BLaER1 (cell line): Measurements from ENCODE around the gene WIPF3.

Source experiments
- H3K27ac ChIP-seq: shearing (Covaris generic); formaldehyde crosslinking; 2 replicates; pipeline ENCODE4 v1.8.1; 2022
- H3K27me3 ChIP-seq: shearing (Covaris generic); formaldehyde crosslinking; 2 replicates; pipeline ENCODE4 v1.8.1; 2022
- H3K36me3 ChIP-seq: shearing (Covaris generic); formaldehyde crosslinking; 2 replicates; pipeline ENCODE4 v1.8.1; 2022
- H3K4me1 ChIP-seq: shearing (Covaris generic); formaldehyde crosslinking; 2 replicates; pipeline ENCODE4 v1.8.1; 2022
- H3K4me2 ChIP-seq: shearing (Covaris generic); formaldehyde crosslinking; 2 replicates; pipeline ENCODE4 v1.8.1; 2022
- H3K4me3 ChIP-seq: shearing (Covaris generic); formaldehyde crosslinking; 2 replicates; pipeline ENCODE4 v1.8.1; 2022
- H3K9ac ChIP-seq: shearing (Covaris generic); formaldehyde crosslinking; 2 replicates; pipeline ENCODE4 v1.8.1; 2022
- H3K9me3 ChIP-seq: shearing (Covaris generic); formaldehyde crosslinking; 2 replicates; pipeline ENCODE4 v1.8.1; 2022
- H4K20me1 ChIP-seq: shearing (Covaris generic); formaldehyde crosslinking; 2 replicates; pipeline ENCODE4 v1.8.1; 2022
- Cebpa-rat ChIP-seq: shearing (Covaris generic); IDR thresholded peaks from 2 replicates; pipeline ENCODE4 v1.8.1; 2022

WIPF3 gene

GRCh38 chr7:29857654-29858053, 51.3 kb downstream of the WIPF3 start:
- no peak overlapping the region for H3K4me2 ChIP-seq
- no peak overlapping the region for H3K27ac ChIP-seq
- no peaks in the 10 kb centered on the region for H4K20me1 ChIP-seq
- no peak for TF ChIP-seq Cebpa-rat
- no peaks in the 10 kb centered on the region for H3K27me3 ChIP-seq
- H3K4me1 ChIP-seq, result no peaks in the 10 kb centered on the region
- H3K9me3 ChIP-seq, result no peaks in the 10 kb centered on the region
- no peak overlapping the region for H3K9ac ChIP-seq
- H3K4me3 ChIP-seq, result no peak overlapping the region
- no peaks in the 10 kb centered on the region for H3K36me3 ChIP-seq

DNA sequence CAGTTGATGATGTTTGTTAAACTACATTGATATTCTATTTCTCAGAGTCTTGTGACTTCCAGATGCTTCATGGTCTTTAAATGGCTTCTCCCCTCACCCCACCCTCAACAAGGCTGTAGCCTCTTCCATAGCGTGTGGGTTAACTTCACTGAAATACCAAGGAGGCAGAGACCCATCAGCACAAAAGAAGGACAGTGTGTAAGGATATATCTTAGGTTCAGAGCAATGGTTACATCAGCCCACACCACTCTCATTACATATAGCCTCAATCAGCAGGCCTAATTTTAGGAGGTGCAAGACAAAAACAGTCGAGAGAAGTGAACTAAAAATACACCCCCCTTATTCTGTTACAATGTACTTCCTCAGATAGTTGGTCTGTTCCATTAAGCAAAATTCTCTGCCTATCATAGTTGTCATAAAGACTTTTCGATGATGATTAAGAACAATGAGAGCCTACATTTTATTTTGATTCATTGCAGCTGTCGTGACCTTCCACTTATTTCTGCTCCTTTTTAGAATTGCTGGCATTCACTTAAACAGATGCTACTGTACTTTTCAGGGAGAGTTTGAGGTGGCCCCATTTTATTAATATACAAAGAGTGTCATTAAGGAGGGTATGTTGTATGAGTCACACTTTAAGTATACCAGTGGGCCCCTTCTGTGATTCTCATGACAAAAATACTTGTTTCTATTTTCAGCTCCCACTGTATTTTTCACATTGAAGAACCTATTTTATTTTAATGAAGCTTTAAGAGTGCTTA, 52.1 kb downstream of the WIPF3 start:
- H3K4me2 ChIP-seq, result no peak overlapping the region
- H3K36me3 ChIP-seq, result no peaks in the 10 kb centered on the region
- H4K20me1 ChIP-seq, result no peaks in the 10 kb centered on the region
- H3K9me3 ChIP-seq, result no peaks in the 10 kb centered on the region
- H3K4me1 ChIP-seq, result no peaks in the 10 kb centered on the region
- no peak overlapping the region for H3K27ac ChIP-seq
- H3K4me3 ChIP-seq, result no peak overlapping the region
- TF ChIP-seq Cebpa-rat, result no peak
- H3K27me3 ChIP-seq, result no peaks in the 10 kb centered on the region
- no peak overlapping the region for H3K9ac ChIP-seq

DNA sequence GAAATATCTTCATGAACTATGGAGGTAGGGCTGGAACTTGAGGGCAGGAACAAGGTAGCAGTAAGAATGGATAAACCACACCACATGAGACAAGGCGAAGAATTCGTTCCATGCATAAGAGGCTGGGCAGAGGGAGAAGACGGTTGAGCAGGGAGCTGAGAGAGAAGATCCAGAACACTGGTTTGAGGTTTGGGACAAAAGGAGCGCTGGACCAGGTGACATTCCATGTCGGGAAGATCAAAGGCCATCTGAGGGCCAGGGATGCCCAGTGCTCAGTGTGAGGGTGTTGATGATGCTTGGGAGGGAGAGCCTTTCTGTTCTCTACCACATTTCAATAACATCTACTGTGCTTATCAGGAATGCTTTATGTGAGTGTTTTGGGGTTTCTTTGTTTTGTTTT, 52.8 kb downstream of the WIPF3 start:
- Histone ChIP-seq H3K4me1 (no peaks in the 10 kb centered on the region), H3K36me3 (no peaks in the 10 kb centered on the region), H3K27ac (no peak overlapping the region), H3K4me2 (no peak overlapping the region), H3K9ac (no peak overlapping the region), H3K9me3 (no peaks in the 10 kb centered on the region), H4K20me1 (no peaks in the 10 kb centered on the region), H3K4me3 (no peak overlapping the region), H3K27me3 (no peaks in the 10 kb centered on the region)
- no peak for TF ChIP-seq Cebpa-rat

DNA sequence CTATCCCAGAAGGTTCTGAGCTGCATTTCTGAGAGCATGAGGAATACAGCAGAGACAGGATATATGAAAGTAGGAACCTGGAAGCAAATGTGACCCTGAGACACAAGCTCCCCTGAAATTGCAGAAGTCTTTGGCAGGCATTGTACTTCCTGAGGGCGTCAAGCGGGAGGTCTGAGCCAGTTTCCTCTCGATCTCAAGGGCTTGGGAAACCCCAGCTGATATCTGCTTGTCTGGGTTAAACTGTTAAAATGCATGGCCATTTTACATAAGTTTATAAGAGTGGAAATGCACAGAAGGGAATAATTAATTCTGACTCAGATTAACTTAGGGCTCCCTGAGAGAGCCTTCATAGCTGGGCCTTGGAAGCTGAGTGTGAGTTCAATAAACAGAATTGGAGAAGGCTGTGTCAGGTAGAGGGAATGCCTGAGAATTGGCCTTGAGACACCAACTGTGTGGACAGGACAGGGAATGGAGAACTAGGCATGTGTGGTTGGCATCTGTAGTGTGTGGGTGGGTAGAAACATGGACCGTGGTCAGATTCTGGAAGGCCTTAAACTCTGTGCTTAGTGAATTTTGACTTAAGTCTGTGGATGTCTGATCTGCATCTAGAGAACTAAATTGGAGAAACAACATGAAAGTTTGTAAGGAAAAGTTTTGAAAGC, 53.3 kb downstream of the WIPF3 start:
- Histone ChIP-seq H3K36me3 (no peaks in the 10 kb centered on the region), H3K9me3 (no peaks in the 10 kb centered on the region), H3K4me2 (no peak overlapping the region), H3K27ac (no peak overlapping the region), H4K20me1 (no peaks in the 10 kb centered on the region), H3K27me3 (no peaks in the 10 kb centered on the region), H3K4me3 (no peak overlapping the region), H3K4me1 (no peaks in the 10 kb centered on the region), H3K9ac (no peak overlapping the region)
- no peak for TF ChIP-seq Cebpa-rat

DNA sequence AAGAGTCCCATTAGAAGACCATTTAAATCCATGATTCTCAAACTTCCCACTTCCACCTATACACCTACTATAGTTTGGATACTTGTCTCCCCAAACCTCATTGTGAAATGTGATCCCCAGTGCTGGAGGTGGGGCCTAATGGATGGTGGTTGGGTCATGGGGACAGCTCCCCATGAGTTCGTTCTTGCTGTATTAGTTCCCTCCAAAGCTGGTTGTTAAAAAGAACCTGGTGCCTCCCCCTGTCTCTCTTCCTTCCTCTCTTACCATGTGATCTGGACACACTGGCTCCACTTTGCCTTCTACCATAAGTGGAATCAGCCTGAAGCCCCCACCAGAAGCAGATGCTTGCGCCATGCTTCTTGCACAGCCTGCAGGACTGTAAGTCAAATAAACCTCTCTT, 53.9 kb downstream of the WIPF3 start:
- Histone ChIP-seq H4K20me1 (no peaks in the 10 kb centered on the region), H3K9me3 (no peaks in the 10 kb centered on the region), H3K9ac (no peak overlapping the region), H3K36me3 (no peaks in the 10 kb centered on the region), H3K4me2 (no peak overlapping the region), H3K4me3 (no peak overlapping the region), H3K27me3 (no peaks in the 10 kb centered on the region), H3K27ac (no peak overlapping the region), H3K4me1 (no peaks in the 10 kb centered on the region)
- TF ChIP-seq Cebpa-rat, result no peak

GRCh38 chr7:29861884-29862283, 55.6 kb downstream of the WIPF3 start:
- Histone ChIP-seq H3K27me3 (no peaks in the 10 kb centered on the region), H3K27ac (no peak overlapping the region), H3K9me3 (no peaks in the 10 kb centered on the region), H4K20me1 (no peaks in the 10 kb centered on the region), H3K4me2 (no peak overlapping the region), H3K4me3 (no peak overlapping the region), H3K9ac (no peak overlapping the region), H3K4me1 (no peaks in the 10 kb centered on the region), H3K36me3 (no peaks in the 10 kb centered on the region)
- TF ChIP-seq Cebpa-rat, result no peak

DNA sequence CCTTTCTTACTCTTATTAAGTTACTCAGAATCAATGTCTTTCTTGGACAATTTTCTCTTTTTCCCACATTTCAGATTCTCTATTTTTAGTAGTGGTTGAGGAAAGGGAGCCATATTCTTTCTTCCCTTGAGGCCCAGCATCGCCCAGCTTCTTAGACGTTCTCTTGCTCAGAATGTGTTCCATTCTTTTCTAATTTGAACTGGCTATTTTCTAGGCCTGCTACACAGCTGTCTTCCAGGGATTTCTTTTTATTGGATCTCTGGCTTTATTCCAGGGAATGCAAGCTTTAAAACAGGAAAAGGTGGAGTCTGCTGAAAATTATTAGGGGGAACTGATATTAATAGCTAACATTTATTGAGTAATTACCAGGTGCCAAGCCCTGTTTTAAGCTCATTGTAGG, 58.3 kb downstream of the WIPF3 start:
- Histone ChIP-seq H3K4me3 (no peak overlapping the region), H4K20me1 (no peaks in the 10 kb centered on the region), H3K4me2 (no peak overlapping the region), H3K36me3 (no peaks in the 10 kb centered on the region), H3K27me3 (no peaks in the 10 kb centered on the region), H3K9me3 (no peaks in the 10 kb centered on the region), H3K27ac (no peak overlapping the region), H3K4me1 (no peaks in the 10 kb centered on the region), H3K9ac (no peak overlapping the region)
- no peak for TF ChIP-seq Cebpa-rat

DNA sequence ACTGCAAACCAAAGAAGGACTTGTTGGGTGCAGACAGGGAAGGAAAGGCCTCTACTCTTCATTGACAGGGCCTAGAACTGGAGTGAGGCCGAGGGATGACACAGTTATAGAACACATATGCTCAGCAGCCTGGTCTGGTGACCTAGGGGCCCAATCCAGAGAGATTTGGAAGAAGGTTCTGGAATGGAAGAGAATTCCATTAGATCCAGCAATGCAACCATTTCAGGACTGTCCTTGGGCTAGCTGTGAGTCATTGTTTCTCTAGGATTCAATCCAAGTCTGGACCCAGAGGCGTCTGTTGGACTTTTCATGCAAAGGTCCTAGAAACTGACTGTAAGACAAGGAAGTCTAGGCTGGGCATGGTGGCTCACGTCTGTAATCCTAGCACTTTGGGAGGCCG, 59.2 kb downstream of the WIPF3 start:
- Histone ChIP-seq H3K27me3 (no peaks in the 10 kb centered on the region), H3K4me1 (no peaks in the 10 kb centered on the region), H3K4me2 (no peak overlapping the region), H3K9ac (no peak overlapping the region), H4K20me1 (no peaks in the 10 kb centered on the region), H3K27ac (no peak overlapping the region), H3K9me3 (no peaks in the 10 kb centered on the region), H3K36me3 (no peaks in the 10 kb centered on the region), H3K4me3 (no peak overlapping the region)
- no peak for TF ChIP-seq Cebpa-rat

- Histone ChIP-seq H3K9me3 (no peaks in the 10 kb centered on the region), H3K27ac (no peak overlapping the region), H3K4me1 (no peaks in the 10 kb centered on the region), H3K36me3 (no peaks in the 10 kb centered on the region), H3K27me3 (no peaks in the 10 kb centered on the region), H3K4me3 (no peak overlapping the region), H4K20me1 (no peaks in the 10 kb centered on the region), H3K4me2 (no peak overlapping the region), H3K9ac (no peak overlapping the region)
- TF ChIP-seq Cebpa-rat, result no peak
Measured at GRCh38 chr7:29866490-29866930, 60.2 kb downstream of the WIPF3 start.

DNA sequence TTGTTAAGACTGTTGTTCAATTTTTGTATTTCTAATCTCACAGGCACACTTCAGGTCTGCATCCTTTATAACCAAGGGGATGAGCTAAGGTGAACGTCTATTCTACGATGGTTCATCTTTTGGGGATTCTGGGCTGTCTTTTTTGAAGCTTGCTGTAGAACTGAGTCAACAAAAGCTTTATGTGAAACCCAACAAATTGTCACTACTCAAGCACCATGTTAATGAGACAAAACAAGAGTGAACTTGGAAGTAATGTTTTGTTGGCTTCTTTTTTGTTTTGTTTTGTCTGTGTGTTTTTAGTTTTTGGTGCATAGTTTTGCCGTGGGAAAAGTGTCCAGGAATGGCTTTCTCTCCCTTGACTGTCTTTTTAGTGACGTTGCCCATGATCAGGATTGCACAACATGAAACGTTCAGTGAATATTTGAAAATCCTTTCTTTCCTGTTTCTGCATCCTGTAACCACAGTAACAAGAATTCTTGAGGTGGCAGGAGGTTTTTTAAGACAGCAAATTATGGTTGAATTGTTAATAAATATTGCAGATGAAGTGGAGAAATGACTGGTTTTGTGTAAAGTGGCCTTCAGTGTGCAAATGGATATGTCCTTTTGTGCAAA, 65.6 kb downstream of the WIPF3 start:
- Histone ChIP-seq H4K20me1 (no peaks in the 10 kb centered on the region), H3K36me3 (no peaks in the 10 kb centered on the region), H3K4me3 (no peak overlapping the region), H3K27ac (no peak overlapping the region), H3K4me1 (no peaks in the 10 kb centered on the region), H3K27me3 (no peaks in the 10 kb centered on the region), H3K9me3 (no peaks in the 10 kb centered on the region), H3K9ac (no peak overlapping the region), H3K4me2 (no peak overlapping the region)
- no peak for TF ChIP-seq Cebpa-rat
